NCI-H1436 treated with DMSO at 0.1 percent for 48 hours (cell line): ENCODE measurements around the gene CDH12.
A peak's percentile ranks its signal among the peaks of the same experiment; 100 is the strongest.
"Not testable (repeated sequence)": the region's sequence is repeated elsewhere in the genome, so short reads cannot be mapped to it uniquely, and the experiment has no call there.

Experiments
- DNase-seq: peaks from one replicate; lab custom pipeline; 2025; lab: John Stamatoyannopoulos, UW

The CDH12 gene

GRCh38 chr5:22560147-22560546, 293.0 kb downstream of the CDH12 start:
- DNase-seq: no peak

GRCh38 chr5:22557251-22557650, 295.9 kb downstream of the CDH12 start:
- no peak for DNase-seq

- no peak for DNase-seq
Observed at GRCh38 chr5:22554475-22554874, 298.7 kb downstream of the CDH12 start.

DNA sequence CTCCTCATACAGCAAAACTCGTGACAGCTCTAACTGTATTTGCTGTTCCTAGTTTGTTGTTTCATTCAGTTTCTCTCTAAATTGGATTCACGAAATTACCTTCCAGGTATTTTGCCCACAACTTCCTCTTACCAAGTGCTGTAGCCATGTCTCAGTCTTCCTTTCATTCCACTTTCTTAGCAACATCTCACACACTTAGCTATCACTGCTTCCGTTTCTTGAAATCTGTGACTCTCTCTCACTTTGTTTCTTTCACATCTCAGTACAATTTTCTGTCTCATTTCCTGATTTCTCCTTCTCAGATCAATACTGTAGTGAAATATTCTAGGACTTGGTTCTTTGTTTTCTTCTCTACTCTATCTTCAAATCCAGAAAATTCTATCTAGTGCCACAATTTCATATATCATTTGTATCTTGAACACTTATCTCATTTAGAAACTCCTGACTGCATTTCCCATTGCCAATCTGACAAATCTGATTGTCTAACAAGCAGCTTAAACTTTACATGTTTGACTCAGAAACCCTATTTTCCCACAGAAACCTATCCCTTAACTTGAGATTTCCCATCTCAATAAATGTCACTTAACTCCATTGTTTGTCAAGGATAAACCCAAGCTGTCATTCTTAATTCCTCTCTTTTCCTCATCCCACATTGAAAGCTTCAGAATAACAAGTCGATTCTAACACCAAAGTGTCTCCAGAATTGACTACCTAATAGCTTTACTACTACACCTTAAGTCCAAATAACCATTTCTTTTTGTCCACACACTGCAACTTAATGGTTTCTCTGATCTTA, 303.1 kb downstream of the CDH12 start:
- no peak for DNase-seq

GRCh38 chr5:22542340-22542739, 310.8 kb downstream of the CDH12 start:
- DNase-seq: no peak

DNA sequence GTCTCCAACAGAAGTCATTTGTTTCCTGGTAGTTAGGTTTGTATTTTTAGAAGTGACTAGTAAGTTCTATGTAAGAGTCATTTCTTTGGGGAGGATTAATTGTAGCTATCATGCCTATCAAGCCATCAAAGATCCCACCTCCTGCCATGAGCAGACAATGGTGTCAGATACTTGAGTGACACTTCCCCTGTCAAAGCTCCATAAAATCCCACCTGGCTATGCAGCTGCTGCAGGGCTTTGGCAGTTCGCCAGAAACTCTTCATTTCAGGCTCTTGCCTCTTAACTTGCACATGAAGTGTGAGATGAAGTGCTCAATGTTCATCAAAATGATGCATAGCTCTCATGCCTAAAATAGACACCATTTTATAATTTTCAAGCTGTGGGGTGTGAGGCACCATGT, 312.1 kb downstream of the CDH12 start:
- peak; percentile 8 for DNase-seq

- DNase-seq: no peak
Observed at GRCh38 chr5:22539762-22540161, 313.4 kb downstream of the CDH12 start.

GRCh38 chr5:22531986-22532385, 321.2 kb downstream of the CDH12 start:
- no peak for DNase-seq

- no peak for DNase-seq
Observed at GRCh38 chr5:22521521-22521920, 331.6 kb downstream of the CDH12 start.

DNA sequence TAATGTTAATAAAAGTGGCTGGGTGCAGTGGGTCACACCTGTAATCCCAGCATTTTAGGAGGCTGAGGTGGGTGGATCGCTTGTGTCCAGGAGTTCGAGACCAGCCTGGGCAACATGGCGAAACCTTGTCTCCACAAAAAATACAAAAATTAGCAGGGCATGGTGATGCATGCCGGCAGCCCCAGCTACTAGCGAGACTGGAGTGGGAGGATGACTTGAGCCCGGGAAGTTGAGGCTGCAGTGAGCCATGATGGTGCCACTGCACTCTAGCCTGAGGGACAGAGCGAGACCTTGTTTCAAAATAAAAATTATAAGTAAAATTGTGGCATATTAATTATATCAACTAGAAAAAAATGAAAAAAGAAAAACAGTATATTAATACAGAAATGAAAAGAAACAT, 336.6 kb downstream of the CDH12 start:
- not testable (repeated sequence) for DNase-seq

DNA sequence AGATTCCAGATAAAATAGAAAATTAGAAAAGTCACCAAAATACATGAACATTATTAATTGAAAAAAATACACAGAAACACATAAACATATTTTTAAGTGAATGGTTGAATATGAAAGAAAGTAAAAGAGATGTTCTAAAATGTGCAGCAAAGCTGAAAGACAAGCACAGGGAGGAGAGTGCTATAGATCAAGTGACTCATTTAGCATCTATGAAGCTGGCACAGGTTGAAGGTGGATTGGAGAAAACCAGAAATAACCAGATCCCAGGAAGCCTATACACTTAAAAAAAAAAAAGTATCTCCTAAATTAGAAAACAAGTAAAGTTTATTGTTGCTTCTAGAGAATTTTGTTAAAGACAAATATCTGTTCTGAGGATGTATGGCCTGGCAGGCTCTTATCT, 338.9 kb downstream of the CDH12 start:
- no peak for DNase-seq

- DNase-seq: no peak
Observed at GRCh38 chr5:22505891-22506290, 347.3 kb downstream of the CDH12 start.

DNA sequence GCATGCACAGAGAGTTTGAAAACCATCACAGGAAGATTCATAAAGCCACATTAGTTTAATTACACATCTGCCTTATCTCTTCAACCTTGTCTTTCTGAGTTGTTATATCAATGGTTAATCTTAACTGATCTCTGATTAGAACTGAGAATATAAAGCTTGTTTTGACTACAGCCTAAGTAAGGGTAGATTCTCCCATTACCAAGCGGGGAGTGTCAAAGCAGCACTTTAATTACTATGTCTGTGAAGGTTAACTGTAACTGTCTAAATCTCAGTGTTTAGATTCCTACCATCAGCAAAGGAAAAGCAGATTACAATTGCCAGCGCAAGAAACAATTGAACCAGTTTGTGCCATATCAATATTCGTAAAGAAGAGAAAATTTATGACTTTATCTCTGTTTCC, 348.7 kb downstream of the CDH12 start:
- DNase-seq: no peak

DNA sequence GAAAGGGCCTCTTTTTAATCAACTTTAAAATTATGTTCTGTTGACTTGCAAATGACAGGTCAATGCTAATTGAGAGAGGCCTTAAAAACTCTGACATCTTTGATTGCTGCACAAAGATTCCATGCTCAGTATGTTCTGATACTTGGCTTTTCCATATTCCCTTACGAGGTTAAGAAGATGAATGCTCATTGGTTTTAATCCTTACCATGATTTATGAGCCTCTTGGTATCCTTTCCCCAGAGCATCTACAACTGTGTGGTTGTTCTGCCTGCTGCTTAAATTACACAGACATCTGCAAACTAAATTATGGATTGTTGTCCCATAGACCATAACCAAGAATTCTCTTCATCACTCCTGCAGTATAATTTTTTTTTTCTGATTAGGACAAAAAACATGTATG, 352.6 kb downstream of the CDH12 start:
- DNase-seq: no peak

DNA sequence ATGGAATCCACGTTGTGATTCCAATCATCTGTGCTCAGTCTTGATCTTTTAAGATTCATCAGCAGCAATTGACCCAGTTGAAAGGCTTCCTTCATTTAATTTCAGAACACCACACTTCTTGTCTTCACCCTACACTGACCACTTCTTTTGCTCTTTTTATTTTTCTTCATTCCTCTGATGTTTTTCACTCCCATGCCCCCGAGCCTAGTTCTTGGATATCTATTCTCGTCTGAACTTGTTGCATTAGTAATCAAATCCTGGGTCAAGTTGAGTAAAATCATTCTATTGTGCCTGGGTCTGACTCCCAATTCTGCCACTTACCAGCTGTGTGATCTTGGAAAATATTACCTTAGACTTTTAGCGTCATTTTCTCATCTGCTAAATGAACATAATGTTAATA, 356.5 kb downstream of the CDH12 start:
- DNase-seq: no peak

GRCh38 chr5:22495016-22495720, 358.0 kb downstream of the CDH12 start:
- DNase-seq: no peak

GRCh38 chr5:22488427-22488826, 364.7 kb downstream of the CDH12 start:
- DNase-seq: no peak

- no peak for DNase-seq
Observed at GRCh38 chr5:22480305-22480704, 372.8 kb downstream of the CDH12 start.

DNA sequence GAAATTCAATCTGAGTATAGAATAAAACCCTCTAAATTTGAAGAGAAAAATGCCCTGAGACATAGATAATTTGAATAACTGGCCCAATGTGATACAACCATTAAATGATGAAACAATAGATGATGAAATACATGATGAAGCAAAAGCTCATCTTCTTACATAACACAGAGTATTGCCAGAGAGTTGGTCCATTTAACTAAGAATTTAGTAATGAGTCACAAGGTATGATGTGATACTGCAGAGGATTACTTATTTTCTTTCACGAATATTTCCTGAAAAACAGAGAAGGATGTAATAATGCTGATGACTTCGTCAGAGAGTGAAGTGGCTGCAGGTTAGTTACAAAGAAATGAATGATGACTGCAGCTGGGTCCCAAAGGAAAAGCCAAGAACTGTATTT, 379.3 kb downstream of the CDH12 start:
- no peak for DNase-seq

DNA sequence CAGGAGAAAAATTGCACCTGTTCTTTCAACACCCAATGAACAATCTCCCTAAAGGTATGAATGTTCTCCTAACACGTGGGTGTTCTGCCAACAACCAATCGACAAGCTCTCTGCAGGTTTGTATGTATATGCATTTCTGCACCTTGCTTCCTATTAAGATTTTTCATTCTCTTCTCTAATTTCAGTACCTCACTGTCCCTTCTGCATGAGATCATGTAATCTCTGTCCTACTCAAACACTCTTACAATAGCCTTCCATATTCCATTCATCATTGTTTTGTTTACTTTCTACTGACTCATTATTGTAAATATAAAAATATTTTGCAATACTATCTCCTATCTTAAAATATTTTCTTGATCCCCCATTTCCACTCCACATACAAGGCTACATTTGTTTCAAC, 382.0 kb downstream of the CDH12 start:
- DNase-seq: no peak

GRCh38 chr5:22470408-22470807, 382.7 kb downstream of the CDH12 start:
- no peak for DNase-seq

GRCh38 chr5:22465616-22466015, 387.5 kb downstream of the CDH12 start:
- DNase-seq: no peak

DNA sequence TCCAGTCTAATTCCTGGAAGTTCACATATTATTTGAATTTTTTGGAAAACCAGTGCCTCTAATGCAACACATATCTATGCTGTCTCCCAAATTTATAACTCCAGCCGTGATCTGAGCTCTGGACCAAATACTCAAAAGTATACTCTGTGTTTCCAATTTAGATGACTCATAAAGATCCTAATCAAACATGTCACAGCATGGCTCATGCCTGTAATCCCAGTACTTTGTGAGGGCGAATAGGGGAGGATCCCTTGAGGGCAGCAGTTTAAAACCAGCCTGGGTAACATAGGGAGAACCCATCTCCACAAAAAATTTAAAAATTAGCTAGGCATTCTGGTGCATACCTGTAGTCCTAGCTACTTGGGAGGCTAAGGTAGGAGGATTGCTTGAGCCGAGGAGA, 388.0 kb downstream of the CDH12 start:
- DNase-seq: no peak

DNA sequence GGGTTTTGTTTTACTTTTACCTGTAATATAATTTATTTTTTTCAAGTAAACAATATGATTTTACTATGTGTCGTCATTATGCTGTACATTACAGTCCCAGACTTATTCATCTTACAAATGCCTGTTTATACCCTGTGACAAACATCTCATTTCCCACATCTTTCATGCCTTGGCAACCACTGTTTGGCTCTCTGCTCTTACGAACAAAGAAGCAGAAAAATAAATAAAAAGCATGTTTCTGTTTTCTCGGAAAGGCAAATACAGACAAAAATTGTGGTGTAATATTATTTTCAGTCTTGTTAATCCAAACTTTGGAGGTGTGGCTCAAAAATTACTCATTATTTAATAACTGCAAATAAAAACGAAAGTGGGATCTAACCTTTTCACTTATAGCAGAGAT, 393.0 kb downstream of the CDH12 start:
- no peak for DNase-seq
